ENCODE data around the gene COL9A3.

COL9A3 gene

GRCh38 chr20:62786157-62786556 is 30.7 kb upstream of the COL9A3 start:
- H3K4me3 ChIP-seq (replicated peaks; ENCODE audit: low read depth, low read length): no peak overlapping the region
- TF ChIP-seq CTCF (IDR thresholded peaks at IDR 0.05; ENCODE audit: low read length, missing control alignments): no peak
- DNase-seq (ENCODE audit: low read depth): no peak

GRCh38 chr20:62787321-62787720 is 29.5 kb upstream of the COL9A3 start:
- no peak for TF ChIP-seq CTCF (IDR thresholded peaks at IDR 0.05; ENCODE audit: low read length, missing control alignments)
- no peak overlapping the region for H3K4me3 ChIP-seq (replicated peaks; ENCODE audit: low read depth, low read length)
- DNase-seq (ENCODE audit: low read depth): no peak

DNA sequence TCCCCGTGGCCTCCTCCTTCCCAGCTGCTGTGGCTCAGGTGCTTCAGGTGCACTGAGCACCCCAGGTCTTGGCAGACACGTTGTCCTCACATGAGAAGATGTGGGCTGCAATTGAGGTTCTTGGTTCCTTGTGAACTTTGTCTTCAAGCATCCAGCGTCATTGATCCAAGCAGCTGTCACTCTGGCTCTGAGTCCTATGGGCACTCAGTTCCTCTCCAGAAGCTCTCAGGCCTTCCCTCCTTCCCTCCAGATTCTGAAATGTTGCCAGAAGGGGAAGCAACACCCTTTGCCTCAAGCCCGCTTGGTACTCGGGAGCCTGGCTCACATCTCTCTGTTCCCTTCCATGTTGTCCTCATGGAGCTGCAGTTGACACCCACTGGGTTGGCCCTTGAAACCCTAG is 29.0 kb upstream of the COL9A3 start:
- DNase-seq (ENCODE audit: low read depth): no peak
- no peak overlapping the region for H3K4me3 ChIP-seq (replicated peaks; ENCODE audit: low read depth, low read length)
- TF ChIP-seq CTCF (IDR thresholded peaks at IDR 0.05; ENCODE audit: low read length, missing control alignments): no peak

- no peak for DNase-seq (ENCODE audit: low read depth)
- H3K4me3 ChIP-seq (replicated peaks; ENCODE audit: low read depth, low read length): no peak overlapping the region
- no peak for TF ChIP-seq CTCF (IDR thresholded peaks at IDR 0.05; ENCODE audit: low read length, missing control alignments)
Measured at GRCh38 chr20:62788607-62789006, 28.2 kb upstream of the COL9A3 start.

DNA sequence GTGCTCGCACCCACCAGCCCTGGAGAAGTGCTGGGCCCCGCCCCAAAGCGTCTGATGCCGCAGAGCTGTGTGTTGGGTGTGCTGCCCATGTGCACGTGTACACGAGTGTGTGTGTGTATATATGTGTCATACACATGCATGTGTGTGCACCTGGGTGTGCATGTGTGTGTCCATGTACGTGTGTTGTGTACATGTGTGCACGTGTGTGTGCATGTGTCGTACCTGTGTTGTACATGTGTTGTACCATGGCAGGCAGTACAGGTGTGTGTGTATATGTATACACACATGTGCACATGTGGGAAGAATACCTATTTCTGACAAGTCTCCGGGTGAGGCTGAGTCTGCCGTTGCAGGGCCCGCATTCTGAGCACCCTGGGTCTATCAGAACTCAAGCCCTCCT is 26.8 kb upstream of the COL9A3 start:
- DNase-seq (ENCODE audit: low read depth): no peak
- TF ChIP-seq CTCF (IDR thresholded peaks at IDR 0.05; ENCODE audit: low read length, missing control alignments): no peak
- no peak overlapping the region for H3K4me3 ChIP-seq (replicated peaks; ENCODE audit: low read depth, low read length)

DNA sequence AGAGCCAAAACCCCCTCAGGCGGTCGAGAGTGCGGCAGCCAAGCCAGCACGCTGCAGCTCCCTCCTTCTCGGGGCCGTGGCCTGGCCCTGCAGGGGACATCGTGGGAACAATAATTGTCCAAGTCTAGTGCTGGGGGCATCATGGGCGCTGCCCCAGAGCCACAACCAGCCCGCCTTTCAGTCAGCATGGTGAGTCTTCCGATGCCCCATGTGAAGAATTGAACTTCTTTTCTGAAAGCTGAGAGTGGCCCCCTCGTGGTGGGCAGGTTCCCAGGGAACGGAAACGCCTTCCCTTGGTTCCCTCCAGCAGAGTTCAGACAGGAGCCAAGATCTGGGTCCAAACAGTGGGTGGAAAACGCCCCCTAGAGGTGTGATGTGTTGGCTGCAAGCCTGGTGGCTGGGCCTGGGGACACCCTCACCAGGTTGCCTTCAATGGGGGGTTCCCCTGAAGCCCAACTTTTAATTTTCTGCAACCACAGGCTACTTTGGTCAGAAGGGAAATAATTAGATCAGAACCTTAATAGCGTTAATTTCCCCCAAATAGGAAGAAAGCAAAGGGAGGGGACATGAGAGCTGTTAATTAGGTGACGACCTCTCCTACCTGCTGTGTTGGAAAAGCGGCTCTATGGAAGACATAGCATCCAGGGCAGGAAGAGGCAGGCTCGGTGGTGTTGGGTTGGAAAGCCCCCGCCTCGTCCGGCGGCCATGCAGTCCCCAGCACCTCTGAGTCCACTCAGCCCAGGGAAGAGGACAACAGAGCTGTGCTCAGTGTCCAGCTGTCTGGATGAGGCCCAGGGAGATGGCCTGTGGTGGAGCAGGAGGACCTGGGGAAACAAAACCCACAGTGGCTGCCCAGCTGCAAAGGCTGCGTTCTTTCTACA is 25.3 kb upstream of the COL9A3 start:
- peak; percentile 98 for TF ChIP-seq CTCF (IDR thresholded peaks at IDR 0.05; ENCODE audit: low read length, missing control alignments)
- no peak overlapping the region for H3K4me3 ChIP-seq (replicated peaks; ENCODE audit: low read depth, low read length)
- peak; percentile 94 for DNase-seq (ENCODE audit: low read depth)
